ENCODE data around the gene BIRC6. TPM values are rescaled to one million over a fixed set of nuclear protein-coding genes. Genes with fewer than 3 reads are reported as not detected.
A peak's percentile ranks its signal among the peaks of the same experiment; 100 is the strongest.
"Not testable (repeated sequence)": the region's sequence is repeated elsewhere in the genome, so short reads cannot be mapped to it uniquely, and the experiment has no call there.

Gene BIRC6
- total RNA-seq, 1 experiment from 2014 or later = 182 TPM

GRCh38 chr2:32532961-32533360, 176.1 kb downstream of the BIRC6 start:
- Histone ChIP-seq H3K79me2 (ENCODE audit: low read length) (peaks cover 26% of the 10 kb centered on the region), H3K9me2 (replicated peaks; ENCODE audit: insufficient read depth, low read length) (no peaks in the 10 kb centered on the region), H3K36me3 (ENCODE audit: insufficient read depth, low read length) (peaks cover 51% of the 10 kb centered on the region; the same call in 1 of the 2 replicates), H4K20me1 (ENCODE audit: insufficient read depth, low read depth, low read length) (no peaks in the 10 kb centered on the region), H3K4me3 (ENCODE audit: low read length) (no peak overlapping the region), H3K27ac (ENCODE audit: low read length) (no peak overlapping the region), H3K27me3 (ENCODE audit: low read length) (no peaks in the 10 kb centered on the region), H2AFZ (ENCODE audit: low read length) (no peak overlapping the region), H3K4me2 (ENCODE audit: low read depth, low read length, poor library complexity, severe bottlenecking) (no peak overlapping the region), H3K9me3 (ENCODE audit: low read length) (no peaks in the 10 kb centered on the region), H3K9ac (ENCODE audit: low read length) (no peak overlapping the region), H3K4me1 (ENCODE audit: low read length) (no peaks in the 10 kb centered on the region)
- DNase-seq = no peak

GRCh38 chr2:32534831-32535230, 178.0 kb downstream of the BIRC6 start:
- Histone ChIP-seq H3K4me2 (ENCODE audit: low read depth, low read length, poor library complexity, severe bottlenecking) (no peak overlapping the region), H3K9me2 (replicated peaks; ENCODE audit: insufficient read depth, low read length) (no peaks in the 10 kb centered on the region), H3K36me3 (ENCODE audit: insufficient read depth, low read length) (peaks cover 47% of the 10 kb centered on the region; the same call in 1 of the 2 replicates), H3K27ac (ENCODE audit: low read length) (no peak overlapping the region), H4K20me1 (ENCODE audit: insufficient read depth, low read depth, low read length) (no peaks in the 10 kb centered on the region), H3K9me3 (ENCODE audit: low read length) (no peaks in the 10 kb centered on the region), H3K79me2 (ENCODE audit: low read length) (peaks cover 42% of the 10 kb centered on the region), H2AFZ (ENCODE audit: low read length) (no peak overlapping the region), H3K9ac (ENCODE audit: low read length) (no peak overlapping the region), H3K27me3 (ENCODE audit: low read length) (no peaks in the 10 kb centered on the region), H3K4me3 (ENCODE audit: low read length) (no peak overlapping the region), H3K4me1 (ENCODE audit: low read length) (no peaks in the 10 kb centered on the region)
- DNase-seq = no peak

GRCh38 chr2:32538735-32539134, 181.9 kb downstream of the BIRC6 start:
- H3K9ac ChIP-seq (ENCODE audit: low read length) = no peak overlapping the region
- no peaks in the 10 kb centered on the region for H3K9me2 ChIP-seq (replicated peaks; ENCODE audit: insufficient read depth, low read length)
- H3K4me3 ChIP-seq (ENCODE audit: low read length) = no peak overlapping the region
- no peaks in the 10 kb centered on the region for H4K20me1 ChIP-seq (ENCODE audit: insufficient read depth, low read depth, low read length)
- no peaks in the 10 kb centered on the region for H3K9me3 ChIP-seq (ENCODE audit: low read length)
- no peaks in the 10 kb centered on the region for H3K27me3 ChIP-seq (ENCODE audit: low read length)
- H3K27ac ChIP-seq (ENCODE audit: low read length) = no peak overlapping the region
- peaks cover 55% of the 10 kb centered on the region for H3K79me2 ChIP-seq (ENCODE audit: low read length)
- H3K4me1 ChIP-seq (ENCODE audit: low read length) = no peaks in the 10 kb centered on the region
- H2AFZ ChIP-seq (ENCODE audit: low read length) = no peak overlapping the region
- H3K36me3 ChIP-seq (ENCODE audit: insufficient read depth, low read length) = peaks cover 17% of the 10 kb centered on the region; the same call in 1 of the 2 replicates
- no peak overlapping the region for H3K4me2 ChIP-seq (ENCODE audit: low read depth, low read length, poor library complexity, severe bottlenecking)
- no peak for DNase-seq

- H3K9me2 ChIP-seq (replicated peaks; ENCODE audit: insufficient read depth, low read length); DNase-seq; H3K9me3 ChIP-seq (ENCODE audit: low read length); H3K4me3 ChIP-seq (ENCODE audit: low read length); H3K4me1 ChIP-seq (ENCODE audit: low read length); H4K20me1 ChIP-seq (ENCODE audit: insufficient read depth, low read depth, low read length); H3K27me3 ChIP-seq (ENCODE audit: low read length); H2AFZ ChIP-seq (ENCODE audit: low read length); H3K27ac ChIP-seq (ENCODE audit: low read length); H3K9ac ChIP-seq (ENCODE audit: low read length); H3K4me2 ChIP-seq (ENCODE audit: low read depth, low read length, poor library complexity, severe bottlenecking): not testable (repeated sequence)
- H3K36me3 ChIP-seq (ENCODE audit: insufficient read depth, low read length) = peaks cover 20% of the 10 kb centered on the region; the same call in 1 of the 2 replicates
- peaks cover 25% of the 10 kb centered on the region for H3K79me2 ChIP-seq (ENCODE audit: low read length)
These were observed 195.7 kb downstream of the BIRC6 start for GRCh38 chr2:32552483-32552882.

- Histone ChIP-seq H3K27ac (ENCODE audit: low read length) (no peak overlapping the region), H3K36me3 (ENCODE audit: insufficient read depth, low read length) (peaks cover 23% of the 10 kb centered on the region)
- peak; percentile 82 for DNase-seq
These were observed 197.1 kb downstream of the BIRC6 start for GRCh38 chr2:32553829-32554432.

GRCh38 chr2:32558492-32558891, 201.7 kb downstream of the BIRC6 start:
- Histone ChIP-seq H3K36me3 (ENCODE audit: insufficient read depth, low read length) (peaks cover 40% of the 10 kb centered on the region), H3K9ac (ENCODE audit: low read length) (no peak overlapping the region), H3K9me3 (ENCODE audit: low read length) (no peaks in the 10 kb centered on the region), H3K27me3 (ENCODE audit: low read length) (no peaks in the 10 kb centered on the region), H3K4me2 (ENCODE audit: low read depth, low read length, poor library complexity, severe bottlenecking) (no peak overlapping the region), H3K27ac (ENCODE audit: low read length) (no peak overlapping the region), H3K4me3 (ENCODE audit: low read length) (no peak overlapping the region), H3K9me2 (replicated peaks; ENCODE audit: insufficient read depth, low read length) (no peaks in the 10 kb centered on the region), H2AFZ (ENCODE audit: low read length) (no peak overlapping the region), H4K20me1 (ENCODE audit: insufficient read depth, low read depth, low read length) (no peaks in the 10 kb centered on the region), H3K79me2 (ENCODE audit: low read length) (peaks cover 27% of the 10 kb centered on the region), H3K4me1 (ENCODE audit: low read length) (peaks cover 3% of the 10 kb centered on the region; the same call in 1 of the 2 replicates)
- DNase-seq = no peak

More at GRCh38 chr2:32553829-32554432, 197.1 kb downstream of the BIRC6 start:
- Histone ChIP-seq H3K9ac (ENCODE audit: low read length) (no peak overlapping the region), H3K4me2 (ENCODE audit: low read depth, low read length, poor library complexity, severe bottlenecking) (no peak overlapping the region), H4K20me1 (ENCODE audit: insufficient read depth, low read depth, low read length) (no peaks in the 10 kb centered on the region), H3K79me2 (ENCODE audit: low read length) (peaks cover 22% of the 10 kb centered on the region), H3K4me3 (ENCODE audit: low read length) (no peak overlapping the region), H3K9me3 (ENCODE audit: low read length) (no peaks in the 10 kb centered on the region), H3K9me2 (replicated peaks; ENCODE audit: insufficient read depth, low read length) (no peaks in the 10 kb centered on the region), H3K27me3 (ENCODE audit: low read length) (no peaks in the 10 kb centered on the region), H3K4me1 (ENCODE audit: low read length) (peaks cover 5% of the 10 kb centered on the region; the same call in 1 of the 2 replicates), H2AFZ (ENCODE audit: low read length) (no peak overlapping the region)

- Histone ChIP-seq H3K79me2 (ENCODE audit: low read length) (peaks cover 29% of the 10 kb centered on the region), H3K4me1 (ENCODE audit: low read length) (no peaks in the 10 kb centered on the region), H3K9me3 (ENCODE audit: low read length) (0 out of 2 replicates have a peak, but pooled peaks cover under 1% of the 10 kb centered on the region), H3K4me3 (ENCODE audit: low read length) (no peak overlapping the region), H3K9me2 (replicated peaks; ENCODE audit: insufficient read depth, low read length) (no peaks in the 10 kb centered on the region), H4K20me1 (ENCODE audit: insufficient read depth, low read depth, low read length) (no peaks in the 10 kb centered on the region), H3K36me3 (ENCODE audit: insufficient read depth, low read length) (peaks cover 43% of the 10 kb centered on the region), H3K4me2 (ENCODE audit: low read depth, low read length, poor library complexity, severe bottlenecking) (no peak overlapping the region), H2AFZ (ENCODE audit: low read length) (no peak overlapping the region), H3K9ac (ENCODE audit: low read length) (no peak overlapping the region), H3K27ac (ENCODE audit: low read length) (no peak overlapping the region), H3K27me3 (ENCODE audit: low read length) (no peaks in the 10 kb centered on the region)
- no peak for DNase-seq
These were observed 202.3 kb downstream of the BIRC6 start for GRCh38 chr2:32559136-32559535.

- Histone ChIP-seq H3K79me2 (ENCODE audit: low read length) (peaks cover 38% of the 10 kb centered on the region), H2AFZ (ENCODE audit: low read length) (no peak overlapping the region), H3K36me3 (ENCODE audit: insufficient read depth, low read length) (peaks cover 58% of the 10 kb centered on the region), H3K27me3 (ENCODE audit: low read length) (no peaks in the 10 kb centered on the region), H3K4me1 (ENCODE audit: low read length) (no peaks in the 10 kb centered on the region), H3K27ac (ENCODE audit: low read length) (no peak overlapping the region), H3K4me2 (ENCODE audit: low read depth, low read length, poor library complexity, severe bottlenecking) (no peak overlapping the region), H3K9me3 (ENCODE audit: low read length) (peaks cover 9% of the 10 kb centered on the region; the same call in 1 of the 2 replicates), H4K20me1 (ENCODE audit: insufficient read depth, low read depth, low read length) (no peaks in the 10 kb centered on the region), H3K9ac (ENCODE audit: low read length) (no peak overlapping the region), H3K4me3 (ENCODE audit: low read length) (no peak overlapping the region), H3K9me2 (replicated peaks; ENCODE audit: insufficient read depth, low read length) (no peaks in the 10 kb centered on the region)
- DNase-seq = no peak
These were observed 206.1 kb downstream of the BIRC6 start for GRCh38 chr2:32562906-32563305.

All from Karpas-422 (cell line).